ENCODE results near the gene SCAND1.

The SCAND1 gene

GRCh38 chr20:35941620-35942019 lies 12.7 kb downstream of the SCAND1 start:
- ChIA-PET CTCF (interaction anchor here (6.1 kb wide), 1 partner anchor 13 kb away, joined by 62 read pairs; the partner anchor contains the start of gene SCAND1), POLR2A (no interaction called here)
- DNase-seq (ENCODE audit: extremely low spot score): no peak
- TF ChIP-seq CTCF (IDR thresholded peaks at IDR 0.05; ENCODE audit: control extremely low read depth, extremely low read depth, low read depth, missing control alignments): no peak

DNA sequence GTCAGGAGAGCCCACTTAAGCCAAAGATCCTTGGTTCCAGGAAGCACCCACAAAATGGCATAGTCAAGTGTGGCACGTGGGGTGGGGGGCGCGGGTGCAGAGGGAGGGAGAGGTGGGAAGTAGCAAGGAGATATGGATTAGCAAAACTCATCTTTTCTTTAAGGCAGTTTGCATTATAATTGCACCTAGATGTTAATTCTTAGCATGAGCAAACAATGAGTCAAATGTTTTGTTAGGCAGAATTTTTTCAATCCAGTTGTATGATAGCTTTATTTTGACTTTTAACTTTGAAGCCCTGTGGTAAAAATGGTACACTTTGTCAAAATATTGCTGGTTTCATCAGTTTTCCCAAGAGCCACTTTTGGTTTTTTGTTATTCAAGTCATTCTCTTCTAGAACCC lies 15.0 kb downstream of the SCAND1 start:
- TF ChIP-seq CTCF (IDR thresholded peaks at IDR 0.05; ENCODE audit: control extremely low read depth, extremely low read depth, low read depth, missing control alignments): no peak
- ChIA-PET CTCF (no interaction called here), POLR2A (no interaction called here)
- no peak for DNase-seq (ENCODE audit: extremely low spot score)

- CTCF ChIA-PET: interaction anchor here (1.2 kb wide), 1 partner anchor 61 kb away, joined by 3 read pairs; no protein-coding TSS in a partner anchor
- POLR2A ChIA-PET: no interaction called here
- DNase-seq (ENCODE audit: extremely low spot score): no peak
- no peak for TF ChIP-seq CTCF (IDR thresholded peaks at IDR 0.05; ENCODE audit: control extremely low read depth, extremely low read depth, low read depth, missing control alignments)
Observed at GRCh38 chr20:35934050-35934449, 20.3 kb downstream of the SCAND1 start.

DNA sequence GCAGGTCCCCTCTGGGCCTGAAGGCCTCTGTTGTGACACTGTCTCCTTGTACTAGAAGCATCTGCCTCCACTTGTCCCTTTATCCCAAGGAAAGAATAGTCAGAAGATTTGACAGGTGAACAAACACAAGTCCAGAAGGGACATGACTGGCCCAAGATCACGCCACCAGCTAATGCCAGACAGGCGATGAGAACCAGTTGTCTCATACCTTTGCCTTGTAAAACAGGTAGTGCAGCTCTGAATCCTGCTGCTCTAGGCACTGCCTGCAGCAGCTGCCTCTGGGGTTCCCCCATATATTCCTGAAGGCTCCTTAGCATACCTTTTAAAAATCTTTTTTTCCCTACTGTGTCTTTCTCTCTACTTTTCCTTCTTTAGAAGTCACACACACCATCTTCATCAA lies 25.0 kb downstream of the SCAND1 start:
- DNase-seq (ENCODE audit: extremely low spot score): no peak
- TF ChIP-seq CTCF (IDR thresholded peaks at IDR 0.05; ENCODE audit: control extremely low read depth, extremely low read depth, low read depth, missing control alignments): no peak
- ChIA-PET CTCF (interaction anchor here (1.1 kb wide), 1 partner anchor 25 kb away, joined by 4 read pairs; the partner anchor contains the start of gene SCAND1), POLR2A (no interaction called here)

DNA sequence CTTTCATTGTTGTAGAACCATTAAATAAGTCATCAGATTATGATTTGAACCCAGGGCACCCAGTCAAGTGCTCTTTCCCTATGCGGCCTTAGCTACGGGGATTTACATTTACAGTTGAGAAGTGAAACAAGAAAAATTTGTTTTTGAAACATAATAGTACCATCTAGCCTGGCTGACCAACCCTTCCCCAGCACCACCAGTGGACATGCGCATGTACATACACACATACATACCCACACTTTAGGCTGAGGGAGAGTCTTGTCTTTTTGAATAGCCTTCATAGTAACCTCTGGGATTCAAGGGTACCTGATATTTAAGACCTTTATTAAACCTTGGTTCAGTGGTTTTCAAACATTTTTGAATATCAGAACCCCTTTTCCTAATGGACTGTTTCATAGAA lies 33.8 kb downstream of the SCAND1 start:
- TF ChIP-seq CTCF (IDR thresholded peaks at IDR 0.05; ENCODE audit: control extremely low read depth, extremely low read depth, low read depth, missing control alignments): no peak
- ChIA-PET CTCF (no interaction called here), POLR2A (no interaction called here)
- no peak for DNase-seq (ENCODE audit: extremely low spot score)

- no peak for DNase-seq (ENCODE audit: extremely low spot score)
- TF ChIP-seq CTCF (IDR thresholded peaks at IDR 0.05; ENCODE audit: control extremely low read depth, extremely low read depth, low read depth, missing control alignments): no peak
- POLR2A ChIA-PET: no interaction called here
- CTCF ChIA-PET: interaction anchor here (1.8 kb wide), 1 partner anchor 36 kb away, joined by 4 read pairs; the partner anchor contains the start of gene SCAND1
Observed at GRCh38 chr20:35918021-35918420, 36.3 kb downstream of the SCAND1 start.

DNA sequence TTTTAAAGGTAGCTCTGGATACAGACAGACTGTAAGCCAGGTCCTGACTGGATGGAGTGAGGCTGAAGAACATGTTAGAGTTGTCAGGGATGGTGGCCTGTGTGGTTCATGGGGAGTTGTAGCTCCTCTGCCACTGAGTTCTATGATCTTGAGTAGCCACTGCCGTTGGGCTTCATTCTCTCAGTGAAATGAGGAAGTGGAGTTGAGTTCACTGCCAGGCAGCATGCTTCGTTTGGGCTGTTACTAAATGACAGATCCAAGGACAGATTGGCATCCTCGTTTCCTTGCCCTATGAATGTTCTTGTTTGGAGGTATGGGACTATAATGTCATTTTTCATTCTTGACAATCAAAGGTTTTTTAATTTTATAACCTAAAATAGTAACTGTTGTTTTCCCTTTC lies 37.2 kb downstream of the SCAND1 start:
- TF ChIP-seq CTCF (IDR thresholded peaks at IDR 0.05; ENCODE audit: control extremely low read depth, extremely low read depth, low read depth, missing control alignments): no peak
- POLR2A ChIA-PET: no interaction called here
- CTCF ChIA-PET: interaction anchor here (1.6 to 1.8 kb wide), 3 partner anchors 9 to 37 kb away, joined by 3 to 4 read pairs (median 3); partner anchors contain the start of gene SCAND1
- no peak for DNase-seq (ENCODE audit: extremely low spot score)
